ENCODE results near the gene MTFR1L. TPM values are rescaled to one million over a fixed set of nuclear protein-coding genes. Genes with fewer than 3 reads are reported as not detected.

Gene MTFR1L
- polyA plus RNA-seq, 1 experiment = 93.7 TPM

DNA sequence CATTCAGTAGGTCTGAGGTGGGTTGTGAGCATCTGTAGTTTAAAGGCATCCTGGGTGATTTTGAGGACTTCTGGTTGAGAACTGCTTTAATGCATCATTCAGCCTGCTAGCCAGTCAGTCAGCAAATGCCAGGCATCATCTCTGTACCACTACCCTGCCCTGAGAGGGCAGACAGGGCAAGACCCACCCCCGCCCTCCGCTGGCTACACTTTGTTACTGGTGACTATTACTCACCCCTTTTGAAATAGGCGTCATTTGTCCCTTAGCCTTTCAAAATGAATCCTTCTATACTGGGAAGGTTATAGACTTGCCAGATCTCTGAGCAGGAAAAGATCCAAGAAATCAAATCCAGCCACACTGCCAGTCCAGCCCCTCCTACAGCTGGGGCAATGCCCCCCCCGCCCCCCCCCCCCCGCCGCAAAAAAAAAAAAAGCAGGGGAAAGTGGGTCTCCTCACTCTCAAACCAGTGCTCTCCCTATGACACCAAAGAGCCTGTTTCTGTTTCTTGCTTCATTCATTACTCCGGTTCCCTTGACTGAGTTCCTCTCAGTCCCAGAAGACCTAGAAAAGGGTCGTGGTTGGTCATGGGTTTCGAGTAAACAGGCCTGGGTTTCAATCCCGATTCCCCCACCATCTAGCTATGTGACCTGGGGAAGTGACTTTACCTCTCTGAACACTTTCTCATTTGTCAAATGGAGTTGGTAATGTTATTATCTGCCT lies 15.3 kb upstream of the MTFR1L start:
- ChIA-PET POLR2A (interaction anchor here (0.6 kb wide), 1 partner anchor 1702 kb away, joined by 8 read pairs; no protein-coding TSS in a partner anchor), CTCF (interaction anchor here (0.7 to 1.3 kb wide), 2 partner anchors 193 to 196 kb away, joined by 3 to 6 read pairs; partner anchors contain the start of gene PAFAH2)
- Histone ChIP-seq H3K27me3 (ENCODE audit: control insufficient read depth, insufficient read depth, low read length) (no peaks in the 10 kb centered on the region), H3K36me3 (ENCODE audit: control insufficient read depth, insufficient read depth, low read length) (peaks cover 8% of the 10 kb centered on the region), H3K4me3 (ENCODE audit: low read depth, low read length) (no peak overlapping the region)
- TF ChIP-seq, protein P1, sequence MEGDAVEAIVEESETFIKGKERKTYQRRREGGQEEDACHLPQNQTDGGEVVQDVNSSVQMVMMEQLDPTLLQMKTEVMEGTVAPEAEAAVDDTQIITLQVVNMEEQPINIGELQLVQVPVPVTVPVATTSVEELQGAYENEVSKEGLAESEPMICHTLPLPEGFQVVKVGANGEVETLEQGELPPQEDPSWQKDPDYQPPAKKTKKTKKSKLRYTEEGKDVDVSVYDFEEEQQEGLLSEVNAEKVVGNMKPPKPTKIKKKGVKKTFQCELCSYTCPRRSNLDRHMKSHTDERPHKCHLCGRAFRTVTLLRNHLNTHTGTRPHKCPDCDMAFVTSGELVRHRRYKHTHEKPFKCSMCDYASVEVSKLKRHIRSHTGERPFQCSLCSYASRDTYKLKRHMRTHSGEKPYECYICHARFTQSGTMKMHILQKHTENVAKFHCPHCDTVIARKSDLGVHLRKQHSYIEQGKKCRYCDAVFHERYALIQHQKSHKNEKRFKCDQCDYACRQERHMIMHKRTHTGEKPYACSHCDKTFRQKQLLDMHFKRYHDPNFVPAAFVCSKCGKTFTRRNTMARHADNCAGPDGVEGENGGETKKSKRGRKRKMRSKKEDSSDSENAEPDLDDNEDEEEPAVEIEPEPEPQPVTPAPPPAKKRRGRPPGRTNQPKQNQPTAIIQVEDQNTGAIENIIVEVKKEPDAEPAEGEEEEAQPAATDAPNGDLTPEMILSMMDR (IDR thresholded peaks at IDR 0.05; ENCODE audit: insufficient read depth, low read depth, low read length) = no peak
- no peak for DNase-seq (ENCODE audit: low read depth)

DNA sequence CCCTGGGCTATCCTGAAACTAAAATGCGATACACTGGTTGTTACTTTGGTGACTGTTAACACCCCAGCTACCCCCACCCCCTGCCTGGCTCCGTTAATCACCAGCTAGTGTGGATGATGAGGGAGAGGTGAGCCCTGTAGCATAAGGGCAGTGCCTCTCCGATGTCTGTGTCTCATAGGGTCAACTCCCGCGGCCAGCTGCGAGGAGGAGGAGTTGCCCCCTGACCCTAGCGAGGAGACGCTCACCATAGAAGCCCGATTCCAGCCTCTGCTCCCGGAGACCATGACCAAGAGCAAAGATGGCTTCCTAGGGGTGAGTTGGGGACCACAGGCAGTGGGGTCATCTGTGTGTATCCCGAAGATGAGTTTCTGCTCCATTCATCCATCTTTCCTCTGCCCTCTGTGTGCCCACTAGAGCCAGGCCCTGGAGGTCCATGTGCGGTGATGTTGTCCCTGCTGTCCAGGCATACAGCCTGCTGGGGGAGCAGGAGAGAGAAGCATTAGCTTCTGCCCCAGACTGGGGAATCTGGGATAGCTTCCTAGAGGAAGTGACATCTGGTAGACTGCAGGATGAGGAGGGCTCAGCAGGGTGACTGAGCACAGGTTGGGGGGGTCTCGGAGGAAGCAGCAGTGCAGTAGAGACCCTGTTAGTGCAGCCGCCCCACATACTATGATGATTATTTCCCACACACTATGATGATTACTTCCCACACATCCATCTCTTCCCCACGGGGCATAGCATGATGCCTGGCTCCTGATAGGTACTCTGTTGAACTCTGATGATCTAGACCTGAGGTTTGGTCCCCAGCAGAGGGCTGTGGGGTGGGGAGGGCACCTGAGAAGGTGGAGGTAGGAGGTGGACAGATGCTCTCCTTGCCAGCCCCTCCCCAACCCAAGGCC lies 14.5 kb upstream of the MTFR1L start:
- no peaks in the 10 kb centered on the region for H3K27me3 ChIP-seq (ENCODE audit: control insufficient read depth, insufficient read depth, low read length)
- peaks cover 12% of the 10 kb centered on the region for H3K36me3 ChIP-seq (ENCODE audit: control insufficient read depth, insufficient read depth, low read length)
- TF ChIP-seq, protein P1 (IDR thresholded peaks at IDR 0.05; ENCODE audit: insufficient read depth, low read depth, low read length) = no peak
- no peak overlapping the region for H3K4me3 ChIP-seq (ENCODE audit: low read depth, low read length)
- ChIA-PET POLR2A (no interaction called here), CTCF (interaction anchor here (0.7 to 1.3 kb wide), 2 partner anchors 192 to 197 kb away, joined by 3 to 6 read pairs; partner anchors contain the start of gene PAFAH2)
- DNase-seq (ENCODE audit: low read depth) = no peak

DNA sequence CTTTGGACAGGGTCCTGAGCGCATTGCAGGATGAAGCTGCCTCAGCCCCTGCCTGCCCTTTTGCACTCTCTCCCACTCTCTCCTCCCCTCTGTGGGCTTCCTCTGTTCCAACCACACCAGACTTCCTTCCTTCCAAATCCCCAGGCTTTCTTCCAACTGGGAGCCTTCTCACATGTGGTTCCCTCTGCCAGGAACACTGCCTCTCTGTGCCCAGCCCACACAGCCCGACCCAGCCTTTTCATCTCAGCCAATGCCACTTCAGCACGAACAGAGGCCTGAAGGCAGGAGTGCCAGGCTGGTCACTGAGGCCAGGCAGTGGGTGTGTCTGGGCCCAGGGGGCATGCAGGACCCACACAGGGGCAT lies 13.9 kb upstream of the MTFR1L start:
- DNase-seq (ENCODE audit: low read depth) = no peak
- H3K27me3 ChIP-seq (ENCODE audit: control insufficient read depth, insufficient read depth, low read length) = no peaks in the 10 kb centered on the region
- H3K4me3 ChIP-seq (ENCODE audit: low read depth, low read length) = no peak overlapping the region
- CTCF ChIA-PET = no interaction called here
- TF ChIP-seq, protein P1 (IDR thresholded peaks at IDR 0.05; ENCODE audit: insufficient read depth, low read depth, low read length) = no peak
- H3K36me3 ChIP-seq (ENCODE audit: control insufficient read depth, insufficient read depth, low read length) = peaks cover 16% of the 10 kb centered on the region
- POLR2A ChIA-PET = no interaction called here

DNA sequence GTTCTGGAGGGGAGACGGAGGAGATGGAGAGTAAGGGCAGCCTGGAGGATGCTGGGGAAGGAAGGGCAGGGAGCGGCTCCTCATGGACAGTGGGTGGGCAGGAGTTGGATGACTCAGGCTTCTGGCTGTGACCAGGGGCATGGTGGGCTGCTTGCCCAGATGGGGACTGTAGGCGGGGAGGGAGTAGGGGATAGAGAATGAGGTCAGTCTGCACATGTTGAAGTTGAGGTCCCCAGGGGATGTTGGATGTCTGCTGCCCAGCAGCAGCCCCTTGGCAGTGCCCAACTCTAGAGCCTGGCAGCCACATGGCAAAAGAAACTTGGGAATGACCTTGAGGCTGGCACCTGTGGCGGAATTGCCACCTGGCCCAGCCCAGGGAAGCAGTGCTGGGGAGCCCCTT lies 13.3 kb upstream of the MTFR1L start:
- DNase-seq (ENCODE audit: low read depth) = no peak
- Histone ChIP-seq H3K36me3 (ENCODE audit: control insufficient read depth, insufficient read depth, low read length) (peaks cover 18% of the 10 kb centered on the region), H3K27me3 (ENCODE audit: control insufficient read depth, insufficient read depth, low read length) (no peaks in the 10 kb centered on the region), H3K4me3 (ENCODE audit: low read depth, low read length) (no peak overlapping the region)
- CTCF ChIA-PET = interaction anchor here (1.4 kb wide), 1 partner anchor 10 kb away, joined by 3 read pairs; no protein-coding TSS in a partner anchor
- POLR2A ChIA-PET = no interaction called here
- TF ChIP-seq, protein P1 (IDR thresholded peaks at IDR 0.05; ENCODE audit: insufficient read depth, low read depth, low read length) = no peak

Data from BJ (cell line).